ENCODE measurements around the gene SMAD7. TPM values are rescaled to one million over a fixed set of nuclear protein-coding genes. Genes with fewer than 3 reads are reported as not detected.

The SMAD7 gene
- total RNA-seq, 2 donors from 2014 or later: 55.1 to 98.1 TPM

DNA sequence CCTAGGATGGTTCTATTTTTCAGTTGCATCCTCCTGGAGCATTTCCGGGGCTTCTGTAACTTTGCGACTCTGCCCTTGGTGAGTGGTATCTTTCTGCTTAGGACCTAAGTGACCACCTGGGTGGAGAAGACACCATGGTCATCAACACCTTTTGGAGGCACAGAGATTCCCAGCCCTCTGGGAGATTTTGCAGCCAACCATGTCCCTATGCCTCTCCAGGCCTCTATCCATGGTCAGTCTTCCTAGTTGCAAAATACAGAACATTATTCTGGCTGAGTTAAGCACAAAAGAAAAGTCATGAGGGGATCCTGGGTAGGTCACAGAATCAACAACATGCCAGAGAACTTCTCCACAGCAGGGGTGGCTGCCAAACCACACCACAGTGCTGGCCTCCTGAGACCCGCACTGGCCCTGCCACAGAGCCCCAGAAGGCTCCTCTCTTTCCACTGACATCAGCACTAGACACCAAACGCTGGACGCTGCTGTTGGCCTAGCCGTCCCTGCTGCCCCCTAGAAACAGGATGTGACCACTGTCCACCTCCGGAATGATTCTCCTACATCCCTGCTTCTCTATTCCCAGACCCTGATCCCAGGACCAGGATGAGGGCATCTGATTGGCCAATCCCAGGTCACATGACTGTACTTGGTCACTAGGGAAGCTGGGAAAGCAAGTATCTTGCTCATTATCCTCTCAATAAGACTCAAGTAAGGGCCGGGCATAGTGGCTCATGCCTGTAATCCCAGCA lies 47.7 kb downstream of the SMAD7 start:
- no peaks in the 10 kb centered on the region for H3K27me3 ChIP-seq
- H3K36me3 ChIP-seq: no peaks in the 10 kb centered on the region
- H3K27ac ChIP-seq: peak overlapping the region; percentile 76 to 77
- no peak overlapping the region for H3K4me3 ChIP-seq
- peaks cover 0 to 20% of the 10 kb centered on the region in 2 donors for H3K4me1 ChIP-seq
- DNase-seq (ENCODE audit: low spot score): peak; percentile 87
- TF ChIP-seq, protein P1, sequence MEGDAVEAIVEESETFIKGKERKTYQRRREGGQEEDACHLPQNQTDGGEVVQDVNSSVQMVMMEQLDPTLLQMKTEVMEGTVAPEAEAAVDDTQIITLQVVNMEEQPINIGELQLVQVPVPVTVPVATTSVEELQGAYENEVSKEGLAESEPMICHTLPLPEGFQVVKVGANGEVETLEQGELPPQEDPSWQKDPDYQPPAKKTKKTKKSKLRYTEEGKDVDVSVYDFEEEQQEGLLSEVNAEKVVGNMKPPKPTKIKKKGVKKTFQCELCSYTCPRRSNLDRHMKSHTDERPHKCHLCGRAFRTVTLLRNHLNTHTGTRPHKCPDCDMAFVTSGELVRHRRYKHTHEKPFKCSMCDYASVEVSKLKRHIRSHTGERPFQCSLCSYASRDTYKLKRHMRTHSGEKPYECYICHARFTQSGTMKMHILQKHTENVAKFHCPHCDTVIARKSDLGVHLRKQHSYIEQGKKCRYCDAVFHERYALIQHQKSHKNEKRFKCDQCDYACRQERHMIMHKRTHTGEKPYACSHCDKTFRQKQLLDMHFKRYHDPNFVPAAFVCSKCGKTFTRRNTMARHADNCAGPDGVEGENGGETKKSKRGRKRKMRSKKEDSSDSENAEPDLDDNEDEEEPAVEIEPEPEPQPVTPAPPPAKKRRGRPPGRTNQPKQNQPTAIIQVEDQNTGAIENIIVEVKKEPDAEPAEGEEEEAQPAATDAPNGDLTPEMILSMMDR (IDR thresholded peaks at IDR 0.05): no peak
- H3K9me3 ChIP-seq: peaks cover 4 to 7% of the 10 kb centered on the region in 2 donors

DNA sequence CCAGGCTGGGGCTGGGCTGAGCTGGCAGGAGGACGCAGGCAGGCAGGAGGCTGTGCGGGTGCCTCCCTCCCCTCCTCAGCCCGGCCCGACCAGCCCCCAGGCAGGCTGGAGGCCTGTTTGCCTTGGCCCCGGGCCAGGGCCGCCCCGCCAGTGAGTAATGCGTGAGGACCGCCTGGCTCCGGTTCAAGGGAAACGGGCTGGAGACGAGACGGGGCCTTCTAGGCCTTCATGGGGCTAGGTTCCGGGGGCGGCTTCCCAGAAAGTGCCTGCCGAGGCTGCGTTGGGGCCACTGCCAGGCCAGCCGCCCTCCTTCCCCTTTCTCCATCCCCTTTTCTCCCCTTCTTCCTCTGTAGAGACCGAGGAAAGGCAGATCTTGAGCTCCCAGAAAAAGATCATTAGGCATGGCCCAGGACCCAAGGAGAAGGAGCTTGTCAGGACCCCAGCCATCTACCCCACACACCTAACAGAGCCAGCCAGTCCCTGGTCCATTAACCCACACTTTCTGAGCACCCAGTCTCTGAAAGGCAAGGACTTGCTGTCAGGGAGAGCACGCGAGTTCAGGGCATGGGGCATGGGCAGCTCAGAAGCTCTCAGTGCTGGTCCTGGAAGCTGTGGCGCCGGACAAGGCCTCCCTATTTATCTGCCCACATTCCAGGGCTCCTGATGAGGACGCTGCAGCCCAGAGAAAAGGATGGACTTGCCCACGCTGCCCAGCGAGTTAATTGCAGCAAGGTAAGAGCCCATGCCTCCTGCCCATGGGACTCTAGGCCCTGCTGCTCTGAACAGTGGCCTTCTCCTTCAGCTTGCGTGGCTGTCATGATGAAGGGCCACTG lies 48.5 kb downstream of the SMAD7 start:
- TF ChIP-seq, protein P1 (IDR thresholded peaks at IDR 0.05): no peak
- Histone ChIP-seq H3K36me3 (no peaks in the 10 kb centered on the region), H3K27me3 (no peaks in the 10 kb centered on the region), H3K9me3 (peaks cover 4 to 7% of the 10 kb centered on the region in 2 donors), H3K4me3 (peak overlapping the region in 1 of 2 donors; percentile 16), H3K27ac (peak overlapping the region; percentile 76 to 77), H3K4me1 (peaks cover 0 to 20% of the 10 kb centered on the region in 2 donors)
- DNase-seq (ENCODE audit: low spot score): peak; percentile 92

DNA sequence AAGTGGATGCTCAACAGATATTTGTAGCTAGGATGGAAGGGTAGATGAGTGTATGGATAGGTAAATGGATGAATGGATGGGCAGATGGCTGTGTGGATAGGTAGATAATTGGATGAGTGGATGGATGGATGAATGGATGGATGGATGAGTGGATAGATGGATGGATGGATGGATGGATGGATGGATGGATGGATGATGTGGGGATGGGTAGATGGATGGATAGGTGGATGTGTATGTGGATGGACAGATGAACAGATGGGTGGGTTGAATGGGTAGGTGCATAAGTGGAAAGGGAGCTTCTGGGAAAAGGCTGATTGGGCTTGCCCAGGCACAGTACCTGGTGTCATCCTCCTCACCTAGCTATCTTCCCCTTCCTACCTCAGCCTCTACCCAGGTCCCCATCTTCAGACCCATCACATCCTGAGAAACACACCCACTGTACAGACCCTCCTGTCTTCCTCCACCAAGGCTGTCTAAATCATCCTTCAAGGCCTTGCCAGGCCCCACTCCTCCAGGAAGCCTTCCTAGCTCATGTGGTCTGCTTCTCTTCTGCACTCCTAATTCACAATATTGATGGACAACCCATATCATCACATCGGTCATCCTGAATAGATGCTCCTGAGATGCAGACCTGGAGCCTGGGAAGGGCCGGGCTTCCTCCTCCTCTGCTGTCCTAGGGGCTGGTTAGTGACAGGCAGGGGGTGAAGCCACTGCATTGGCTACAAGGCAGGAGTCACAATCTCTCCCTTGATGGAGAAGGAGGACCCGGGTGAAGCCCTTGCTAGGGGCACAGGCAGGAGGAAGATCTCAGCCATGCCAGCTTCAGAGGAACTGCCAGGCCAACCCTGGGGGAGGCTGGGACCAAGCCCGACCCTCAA lies 49.4 kb downstream of the SMAD7 start:
- Histone ChIP-seq H3K4me3 (no peak overlapping the region), H3K27ac (peak overlapping the region; percentile 76 to 77), H3K9me3 (peaks cover 4 to 7% of the 10 kb centered on the region in 2 donors), H3K36me3 (no peaks in the 10 kb centered on the region), H3K27me3 (no peaks in the 10 kb centered on the region), H3K4me1 (peaks cover 0 to 23% of the 10 kb centered on the region in 2 donors)
- no peak for DNase-seq (ENCODE audit: low spot score)
- TF ChIP-seq, protein P1 (IDR thresholded peaks at IDR 0.05): no peak

DNA sequence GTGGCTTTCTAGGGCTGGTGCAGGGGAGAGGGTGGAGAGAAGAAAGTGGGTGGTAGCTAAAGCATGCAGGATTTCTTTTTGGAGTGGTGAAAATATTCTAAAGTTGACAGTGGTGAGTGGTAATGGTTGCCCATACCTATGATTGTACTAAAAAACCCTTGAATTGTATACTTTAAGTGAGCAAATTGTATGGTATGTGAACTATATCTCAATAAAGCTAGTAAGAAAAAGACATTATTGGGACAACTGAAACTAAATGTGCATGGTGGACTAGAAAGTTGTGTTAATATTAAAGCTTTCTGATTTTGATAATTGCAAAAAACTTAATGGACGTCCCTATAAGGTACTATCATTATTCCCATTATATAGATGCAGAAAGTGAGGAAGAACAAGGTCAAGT lies 50.3 kb downstream of the SMAD7 start:
- DNase-seq (ENCODE audit: low spot score): no peak

More for the DNA sequence above, 50.3 kb downstream of the SMAD7 start:
- Histone ChIP-seq H3K27ac (no peak overlapping the region), H3K9me3 (peaks cover 4 to 7% of the 10 kb centered on the region in 2 donors), H3K27me3 (no peaks in the 10 kb centered on the region), H3K36me3 (no peaks in the 10 kb centered on the region), H3K4me1 (peaks cover 0 to 27% of the 10 kb centered on the region in 2 donors), H3K4me3 (no peak overlapping the region)
- TF ChIP-seq, protein P1 (IDR thresholded peaks at IDR 0.05): no peak
